Stimulated activated CD8-positive, alpha-beta memory T cell treated with anti-CD3 and anti-CD28 coated beads, Interleukin-4, amount 100 ng/mL, for 4 hours (primary cell): ENCODE measurements around the gene SPOCK3.
"Not testable (repeated sequence)": the region's sequence is repeated elsewhere in the genome, so short reads cannot be mapped to it uniquely, and the experiment has no call there.

Source experiments
- DNase-seq, 2 donors: peaks; one replicate each; pipeline ENCODE4 v3.0.0-alpha.2; 2020; ENCODE audit warnings: low read depth in 2 of 2, low spot score in 1 of 2

The SPOCK3 gene

GRCh38 chr4:166968219-166968618, 266.1 kb downstream of the SPOCK3 start:
- DNase-seq: not testable (repeated sequence)

GRCh38 chr4:166965562-166965961, 268.7 kb downstream of the SPOCK3 start:
- no peak for DNase-seq

GRCh38 chr4:166957451-166957850, 276.8 kb downstream of the SPOCK3 start:
- no peak for DNase-seq

GRCh38 chr4:166956484-166956883, 277.8 kb downstream of the SPOCK3 start:
- no peak for DNase-seq

- no peak for DNase-seq
Measured at GRCh38 chr4:166941629-166942028, 292.7 kb downstream of the SPOCK3 start.

- no peak for DNase-seq
Measured at GRCh38 chr4:166930464-166930863, 303.8 kb downstream of the SPOCK3 start.

GRCh38 chr4:166924424-166924823, 309.9 kb downstream of the SPOCK3 start:
- no peak for DNase-seq

- no peak for DNase-seq
Measured at GRCh38 chr4:166913926-166914325, 320.4 kb downstream of the SPOCK3 start.

GRCh38 chr4:166903408-166903807, 330.9 kb downstream of the SPOCK3 start:
- DNase-seq: no peak

- DNase-seq: no peak
Measured at GRCh38 chr4:166902941-166903340, 331.4 kb downstream of the SPOCK3 start.

GRCh38 chr4:166896254-166896653, 338.0 kb downstream of the SPOCK3 start:
- DNase-seq: no peak

- DNase-seq: no peak
Measured at GRCh38 chr4:166895771-166896170, 338.5 kb downstream of the SPOCK3 start.

- no peak for DNase-seq
Measured at GRCh38 chr4:166887457-166887856, 346.8 kb downstream of the SPOCK3 start.

- DNase-seq: no peak
Measured at GRCh38 chr4:166886718-166887117, 347.6 kb downstream of the SPOCK3 start.

GRCh38 chr4:166882221-166882620, 352.1 kb downstream of the SPOCK3 start:
- DNase-seq: no peak

GRCh38 chr4:166875821-166876220, 358.5 kb downstream of the SPOCK3 start:
- no peak for DNase-seq

- no peak for DNase-seq
Measured at GRCh38 chr4:166862032-166862431, 372.3 kb downstream of the SPOCK3 start.

GRCh38 chr4:166850398-166850797, 383.9 kb downstream of the SPOCK3 start:
- DNase-seq: not testable (repeated sequence)

GRCh38 chr4:166846939-166847338, 387.4 kb downstream of the SPOCK3 start:
- DNase-seq: no peak

- no peak for DNase-seq
Measured at GRCh38 chr4:166842795-166843261, 391.5 kb downstream of the SPOCK3 start.

- DNase-seq: no peak
Measured at GRCh38 chr4:166839615-166840251, 394.6 kb downstream of the SPOCK3 start.

- no peak for DNase-seq
Measured at GRCh38 chr4:166838975-166839614, 395.2 kb downstream of the SPOCK3 start.

- DNase-seq: no peak
Measured at GRCh38 chr4:166836865-166837264, 397.4 kb downstream of the SPOCK3 start.
